OCI-LY3 (cell line): ENCODE measurements around the gene DYRK2.

ENCODE experiments used
- EZH2phosphoT487 ChIP-seq: fragments of 200-600 bp; shearing (Covaris generic); IDR thresholded peaks from 2 replicates; pipeline ENCODE4 v1.6.1; 2018; ENCODE audit warnings: antibody characterized with exemption, mixed run types, low read depth
- TF ChIP-seq, protein P1 (sequence below): fragments of 200-600, 300-600 bp; sonication (generic); IDR thresholded peaks from 2 replicates; pipeline ENCODE4 v1.5.1; 2014; ENCODE audit warnings: antibody characterized with exemption, low read length, low read depth

DNA sequence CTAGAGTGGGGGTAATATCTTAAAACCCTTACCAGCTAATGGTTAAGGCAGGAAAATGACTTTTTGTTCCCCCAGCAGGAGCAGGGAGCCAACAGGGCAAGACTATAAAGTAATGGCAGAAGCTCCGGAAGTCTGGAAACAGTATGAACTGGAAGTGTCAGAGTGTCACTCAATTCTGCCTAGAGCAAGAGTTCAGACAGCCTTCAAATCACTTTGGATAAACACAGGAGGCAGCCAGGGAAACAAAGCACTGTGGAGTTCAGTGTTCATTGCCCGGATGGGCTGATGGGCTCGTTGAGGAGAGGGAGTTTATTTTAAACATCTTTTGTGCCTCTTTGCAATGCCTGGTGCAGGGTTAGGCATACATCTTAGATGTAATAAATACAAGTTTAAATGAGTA lies 16.5 kb upstream of the DYRK2 start:
- TF ChIP-seq, protein P1, sequence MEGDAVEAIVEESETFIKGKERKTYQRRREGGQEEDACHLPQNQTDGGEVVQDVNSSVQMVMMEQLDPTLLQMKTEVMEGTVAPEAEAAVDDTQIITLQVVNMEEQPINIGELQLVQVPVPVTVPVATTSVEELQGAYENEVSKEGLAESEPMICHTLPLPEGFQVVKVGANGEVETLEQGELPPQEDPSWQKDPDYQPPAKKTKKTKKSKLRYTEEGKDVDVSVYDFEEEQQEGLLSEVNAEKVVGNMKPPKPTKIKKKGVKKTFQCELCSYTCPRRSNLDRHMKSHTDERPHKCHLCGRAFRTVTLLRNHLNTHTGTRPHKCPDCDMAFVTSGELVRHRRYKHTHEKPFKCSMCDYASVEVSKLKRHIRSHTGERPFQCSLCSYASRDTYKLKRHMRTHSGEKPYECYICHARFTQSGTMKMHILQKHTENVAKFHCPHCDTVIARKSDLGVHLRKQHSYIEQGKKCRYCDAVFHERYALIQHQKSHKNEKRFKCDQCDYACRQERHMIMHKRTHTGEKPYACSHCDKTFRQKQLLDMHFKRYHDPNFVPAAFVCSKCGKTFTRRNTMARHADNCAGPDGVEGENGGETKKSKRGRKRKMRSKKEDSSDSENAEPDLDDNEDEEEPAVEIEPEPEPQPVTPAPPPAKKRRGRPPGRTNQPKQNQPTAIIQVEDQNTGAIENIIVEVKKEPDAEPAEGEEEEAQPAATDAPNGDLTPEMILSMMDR, result no peak
- TF ChIP-seq EZH2phosphoT487, result no peak
